Neutrophil (primary cell): ENCODE data around the gene OPA3.
A peak's percentile ranks its signal among the peaks of the same experiment; 100 is the strongest.

ENCODE experiments used
- H3K27ac ChIP-seq: fragments of 200-600 bp; sonication (generic); 2 replicates; pipeline ENCODE4 v1.5.1; 2016; ENCODE audit warnings: mild to moderate bottlenecking, moderate library complexity
- H3K27me3 ChIP-seq: fragments of 200-600 bp; sonication (generic); 2 replicates; pipeline ENCODE4 v1.6.0; 2016; ENCODE audit warnings: mild to moderate bottlenecking
- H3K36me3 ChIP-seq: fragments of 200-600 bp; sonication (generic); 2 replicates; pipeline ENCODE4 v1.5.1; 2017
- H3K4me1 ChIP-seq, 2 experiments: fragments of 200-600 bp in 1 of 2; sonication (generic) in 1 of 2; 1 replicate in 1 of 2; 2 replicates in 1 of 2; pipeline versions ENCODE4 v1.5.1 to v1.6.1; 2013 to 2016; ENCODE audit warnings: low read depth in 1 of 2, low read length in 1 of 2, mild to moderate bottlenecking in 1 of 2, moderate library complexity in 1 of 2; ENCODE audit not compliant: control insufficient read depth in 1 of 2, insufficient read depth in 1 of 2
- H3K4me3 ChIP-seq, 2 experiments: fragments of 200-600 bp in 1 of 2; sonication (generic) in 1 of 2; 1 replicate in 1 of 2; 2 replicates in 1 of 2; pipeline ENCODE4 v1.5.1; 2013 to 2016; ENCODE audit warnings: low read depth in 1 of 2, low read length in 1 of 2, mild to moderate bottlenecking in 1 of 2, moderate library complexity in 1 of 2
- H3K9me3 ChIP-seq: fragments of 200-600 bp; sonication (generic); 2 replicates; pipeline ENCODE4 v1.5.1; 2016
- CTCF ChIP-seq: fragments of 200-600 bp; sonication (generic); IDR thresholded peaks from 2 replicates; pipeline ENCODE4 v1.5.1; 2016; ENCODE audit warnings: antibody characterized with exemption

Gene OPA3

GRCh38 chr19:45589768-45590167, 5.2 kb upstream of the OPA3 start:
- Histone ChIP-seq H3K36me3 (no peaks in the 10 kb centered on the region), H3K4me3 (no peak overlapping the region), H3K27me3 (peaks cover 13% of the 10 kb centered on the region), H3K4me1 (peaks cover 41 to 42% of the 10 kb centered on the region in 2 experiments), H3K9me3 (no peaks in the 10 kb centered on the region), H3K27ac (no peak overlapping the region)
- TF ChIP-seq CTCF, result no peak

GRCh38 chr19:45587873-45588272, 3.3 kb upstream of the OPA3 start:
- no peak overlapping the region for H3K27ac ChIP-seq

GRCh38 chr19:45585158-45585577, 566 bp upstream of the OPA3 start:
- TF ChIP-seq CTCF, result no peak
- Histone ChIP-seq H3K4me1 (peaks cover 14 to 16% of the 10 kb centered on the region in 2 experiments), H3K9me3 (no peaks in the 10 kb centered on the region), H3K27me3 (peaks cover 13% of the 10 kb centered on the region), H3K4me3 (peak overlapping the region; percentile 82), H3K27ac (peak overlapping the region; percentile 91), H3K36me3 (no peaks in the 10 kb centered on the region)

More at GRCh38 chr19:45587873-45588272, 3.3 kb upstream of the OPA3 start:
- no peaks in the 10 kb centered on the region for H3K9me3 ChIP-seq
- no peak overlapping the region for H3K4me3 ChIP-seq
- H3K36me3 ChIP-seq, result no peaks in the 10 kb centered on the region
- peaks cover 40 to 42% of the 10 kb centered on the region in 2 experiments for H3K4me1 ChIP-seq
- TF ChIP-seq CTCF, result no peak
- H3K27me3 ChIP-seq, result peaks cover 13% of the 10 kb centered on the region

DNA sequence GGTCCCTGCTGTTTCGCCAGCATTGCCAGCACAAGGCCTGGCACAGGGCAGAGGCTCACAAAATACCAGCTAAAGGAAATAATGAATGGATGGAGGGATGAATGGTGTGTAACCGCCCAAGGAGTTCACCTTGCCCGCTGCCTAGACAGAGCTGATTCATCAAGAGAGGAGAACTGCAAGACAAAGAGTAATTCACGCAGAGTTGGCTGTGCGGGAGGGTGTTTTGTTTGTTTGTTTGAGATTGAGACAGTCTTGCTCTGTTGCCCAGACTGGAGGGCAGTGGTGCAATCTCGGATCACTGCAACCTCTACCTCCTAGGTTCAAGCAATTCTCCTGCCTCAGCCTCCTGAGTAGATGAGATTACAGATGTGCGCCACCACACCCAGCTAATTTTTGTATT, 3.0 kb downstream of the OPA3 start:
- no peaks in the 10 kb centered on the region for H3K9me3 ChIP-seq
- no peaks in the 10 kb centered on the region for H3K27me3 ChIP-seq
- no peaks in the 10 kb centered on the region for H3K36me3 ChIP-seq
- no peak overlapping the region for H3K4me3 ChIP-seq
- H3K27ac ChIP-seq, result no peak overlapping the region
- H3K4me1 ChIP-seq, result peaks cover 14 to 16% of the 10 kb centered on the region in 2 experiments
- TF ChIP-seq CTCF, result no peak

- TF ChIP-seq CTCF, result no peak
- Histone ChIP-seq H3K27ac (no peak overlapping the region), H3K4me1 (peaks cover 5% of the 10 kb centered on the region in 2 experiments), H3K36me3 (no peaks in the 10 kb centered on the region), H3K27me3 (no peaks in the 10 kb centered on the region), H3K4me3 (no peak overlapping the region), H3K9me3 (no peaks in the 10 kb centered on the region)
These were observed 5.7 kb downstream of the OPA3 start for GRCh38 chr19:45578861-45579260.
